HG03095 (cell line): ENCODE data around the gene AHNAK2.

ENCODE experiments used
- ATAC-seq: cut with Tn5 transposase; IDR thresholded peaks from one replicate; pipeline ENCODE4 v1.9.1; 2021; ENCODE audit warnings: moderate library complexity; ENCODE audit not compliant: unreplicated experiment

Gene AHNAK2

DNA sequence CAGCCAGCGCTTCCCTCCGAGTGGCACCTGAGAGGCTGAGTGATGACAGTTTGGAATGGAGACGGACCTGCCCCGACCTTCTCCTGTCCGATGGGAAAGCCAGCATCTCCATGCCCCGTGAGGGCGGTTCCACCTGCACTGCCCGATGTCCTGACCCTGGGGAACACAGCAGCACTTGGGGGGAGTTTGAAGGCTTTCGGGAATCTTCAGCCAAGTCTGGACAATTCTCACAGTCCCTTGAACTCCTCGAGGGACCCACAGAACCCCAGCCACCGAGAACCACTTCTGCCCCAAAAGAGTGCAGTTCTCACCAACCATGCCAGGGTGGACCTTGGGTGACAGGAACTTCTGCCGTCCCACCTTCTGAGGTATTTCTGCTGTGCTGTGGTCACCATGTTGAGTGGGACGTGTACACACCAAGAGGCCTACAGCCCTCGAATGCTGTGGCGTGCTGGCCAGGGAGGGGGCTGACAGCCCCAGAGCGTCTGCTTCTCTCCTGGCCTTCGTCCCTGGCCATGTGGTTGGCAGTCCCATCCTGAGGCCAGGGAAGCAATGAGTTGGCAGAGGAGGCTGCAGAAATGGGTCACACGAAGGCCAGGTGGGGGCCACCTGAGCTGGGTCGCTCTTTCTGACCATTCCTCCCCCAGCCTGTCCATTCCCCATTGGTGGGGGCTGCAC lies 8.5 kb upstream of the AHNAK2 start:
- no peak for ATAC-seq

DNA sequence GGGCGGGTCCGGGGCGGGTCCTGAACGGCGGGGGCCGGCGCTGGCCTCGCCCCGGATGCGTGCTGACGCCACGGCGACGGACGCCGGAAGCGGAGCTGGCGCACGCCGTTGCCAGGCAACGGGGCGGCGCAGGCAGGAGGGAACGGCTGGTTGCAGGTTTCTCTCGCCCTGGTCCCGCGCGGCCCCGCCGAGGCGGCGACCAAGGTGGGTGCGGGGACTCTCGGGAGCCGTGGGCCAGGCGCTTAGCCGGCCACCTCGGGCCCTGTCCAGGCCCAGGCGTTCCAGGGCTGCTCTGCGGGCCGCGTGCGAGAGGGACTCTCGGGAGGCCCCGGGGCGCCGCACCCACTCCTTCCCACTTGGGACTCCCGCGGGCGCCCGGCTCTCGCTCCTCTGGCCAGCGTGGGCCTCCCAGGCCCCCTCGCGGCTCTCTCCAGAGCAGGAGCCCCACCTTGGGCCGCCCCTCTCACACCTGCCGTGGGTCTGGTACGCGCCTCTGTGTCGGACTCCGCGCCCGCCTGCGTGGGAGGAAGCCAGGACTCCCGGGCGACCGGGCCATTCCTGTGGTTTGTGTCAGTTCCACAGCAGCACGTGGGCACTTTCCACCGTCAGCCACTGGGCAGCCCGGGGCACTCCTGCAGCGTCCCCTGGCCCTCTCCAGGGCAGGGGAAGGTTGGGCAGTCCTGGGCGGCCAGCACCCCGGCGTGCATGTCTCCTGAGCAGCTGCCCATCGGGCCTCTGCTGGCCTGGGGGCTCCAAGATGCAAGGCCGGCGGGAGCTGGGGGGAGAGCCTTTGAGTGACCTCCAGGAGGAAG lies 7.7 kb upstream of the AHNAK2 start, which contains the start of gene CLBA1:
TSS of gene CLBA1 (plus strand) at position 114 of the 812 bp plus-strand sequence. CDS start at position 758, 644 bp downstream.
- peak; percentile 92 for ATAC-seq

DNA sequence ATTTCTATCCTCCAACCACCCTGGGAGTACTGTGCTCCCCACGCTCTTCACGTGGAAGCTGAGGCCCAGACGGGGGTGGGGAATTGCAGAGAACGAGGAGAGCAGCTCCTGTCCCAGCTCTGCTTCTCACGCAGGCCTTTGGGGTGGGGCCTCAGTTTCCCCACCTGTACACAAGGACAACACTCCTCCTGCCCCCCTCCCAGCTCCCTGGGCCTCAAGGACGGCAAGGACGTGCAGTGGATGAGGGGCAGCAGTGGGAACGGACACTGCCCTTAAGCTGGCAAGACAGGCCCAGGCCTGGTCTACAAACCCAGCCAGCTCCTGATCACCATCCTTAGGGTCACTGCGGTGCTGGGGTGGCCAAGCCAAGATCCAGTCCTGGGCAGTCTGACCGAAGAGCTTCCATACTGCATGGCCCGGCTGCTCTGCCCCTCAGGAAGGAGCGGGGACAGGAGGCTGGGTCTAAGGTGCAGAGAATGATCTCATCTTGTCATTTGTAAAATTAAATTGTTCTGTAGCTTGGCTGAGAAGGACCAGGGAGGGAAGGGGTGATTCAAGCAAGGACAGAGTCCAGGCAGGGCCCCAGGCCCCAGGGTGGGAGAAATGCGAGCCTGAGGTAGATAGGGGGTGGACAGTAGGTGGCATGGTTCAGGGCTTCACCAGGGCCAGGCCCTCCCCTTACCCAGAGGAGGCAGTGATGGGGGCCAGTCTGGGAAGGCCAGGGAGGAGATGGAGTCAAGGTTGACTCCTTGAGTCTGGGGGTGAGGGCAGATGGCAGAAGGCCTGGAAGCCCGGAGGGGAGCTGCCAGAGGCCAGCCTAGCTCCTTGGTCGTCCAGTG lies 6.1 kb upstream of the AHNAK2 start:
- no peak for ATAC-seq

DNA sequence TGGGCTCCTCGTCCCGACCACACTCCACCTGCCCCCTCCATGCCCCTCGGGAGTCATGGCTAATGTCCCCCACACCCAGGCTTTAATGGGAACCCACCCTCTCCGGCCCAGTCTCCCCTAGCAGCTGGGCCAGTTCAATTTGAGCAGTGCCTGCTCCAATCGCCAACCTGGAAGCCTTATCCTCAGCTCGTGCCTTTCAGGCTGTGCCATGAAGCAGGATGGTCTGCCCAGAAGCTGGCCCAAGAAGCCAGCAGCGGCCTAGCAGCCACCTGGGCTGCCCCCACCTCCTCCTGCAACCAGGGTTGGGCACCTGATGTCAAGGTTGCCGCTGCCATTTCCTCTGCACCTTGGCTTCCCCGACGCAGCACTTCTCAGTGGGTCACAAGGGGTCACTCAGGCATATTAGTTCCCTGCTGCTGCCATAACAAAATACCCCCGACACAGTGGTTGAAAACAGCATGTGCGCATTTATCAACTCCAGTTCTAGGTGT lies 5.1 kb upstream of the AHNAK2 start:
- ATAC-seq = no peak

DNA sequence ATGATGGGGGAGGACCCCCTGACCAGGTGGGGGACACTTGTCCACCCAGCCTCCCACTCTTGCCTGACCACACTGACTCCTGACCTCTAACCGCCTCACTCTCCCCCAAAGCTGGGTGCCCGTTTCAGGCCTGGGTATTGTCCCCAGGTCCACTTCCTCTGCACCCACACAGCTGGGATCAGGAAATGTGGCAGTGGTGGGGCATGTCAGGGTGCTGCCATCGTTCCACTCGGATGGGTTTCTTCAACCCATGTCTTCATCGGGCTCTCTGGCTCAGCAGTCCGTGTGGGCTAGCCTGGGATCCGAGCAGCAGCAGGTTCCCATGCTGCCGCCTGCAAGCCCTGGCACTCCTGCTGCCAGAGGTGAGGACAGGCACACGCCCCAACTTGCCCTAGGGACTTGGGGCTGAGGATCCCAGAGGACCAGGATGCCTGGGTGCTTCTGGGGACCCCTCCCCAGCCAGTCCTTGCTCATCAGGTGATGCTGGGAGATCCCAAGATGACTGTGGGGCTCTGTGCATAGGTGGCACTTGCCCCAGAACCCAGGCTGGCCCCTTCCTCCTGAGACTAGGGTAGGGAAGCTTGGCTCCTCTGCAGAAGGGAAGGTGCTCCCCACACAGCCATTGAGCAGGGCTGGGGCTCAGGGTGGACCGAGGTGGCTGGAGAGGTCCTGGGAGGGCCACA lies 4.5 kb upstream of the AHNAK2 start:
- ATAC-seq = no peak

DNA sequence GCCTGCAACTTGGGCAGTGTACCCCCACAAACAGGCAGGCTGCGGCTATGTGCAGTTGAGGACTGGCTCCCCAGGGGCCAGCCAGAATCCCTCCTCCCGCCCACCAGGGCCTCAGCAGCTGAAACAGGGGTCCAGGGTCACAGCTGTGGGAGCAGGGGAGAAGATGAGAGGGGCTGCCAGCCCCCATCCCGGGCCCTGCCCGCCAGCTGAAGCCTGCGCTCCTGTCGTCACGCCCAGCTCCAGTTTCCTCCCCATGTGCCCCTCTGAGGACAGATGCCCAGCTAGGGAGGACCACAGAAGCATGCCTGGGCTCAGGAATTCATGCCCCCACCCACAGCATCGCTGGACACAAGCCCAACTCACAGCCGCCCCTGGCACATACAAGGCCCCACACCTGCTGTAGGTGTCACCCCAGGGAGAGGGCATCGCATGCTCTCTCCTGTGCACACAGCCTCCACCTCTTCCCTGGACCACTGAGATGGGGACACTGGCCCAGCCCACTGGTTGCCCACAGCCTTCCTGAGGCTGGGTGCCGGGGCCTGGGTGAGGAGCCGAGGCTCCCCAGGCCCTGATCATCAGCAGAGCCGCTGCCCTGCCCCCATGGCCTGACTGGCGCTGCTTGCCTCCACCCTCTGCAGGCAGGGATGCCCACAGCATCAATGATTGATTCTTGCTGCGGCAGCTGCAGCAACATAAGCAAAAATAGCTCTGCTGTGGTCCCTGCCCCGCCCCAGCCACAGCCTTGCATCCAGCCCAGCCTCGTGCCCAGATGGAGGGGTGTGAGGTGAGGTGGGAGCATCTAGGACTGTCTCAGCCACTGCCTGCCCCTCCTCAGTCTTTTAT lies 3.7 kb upstream of the AHNAK2 start:
- ATAC-seq = no peak

DNA sequence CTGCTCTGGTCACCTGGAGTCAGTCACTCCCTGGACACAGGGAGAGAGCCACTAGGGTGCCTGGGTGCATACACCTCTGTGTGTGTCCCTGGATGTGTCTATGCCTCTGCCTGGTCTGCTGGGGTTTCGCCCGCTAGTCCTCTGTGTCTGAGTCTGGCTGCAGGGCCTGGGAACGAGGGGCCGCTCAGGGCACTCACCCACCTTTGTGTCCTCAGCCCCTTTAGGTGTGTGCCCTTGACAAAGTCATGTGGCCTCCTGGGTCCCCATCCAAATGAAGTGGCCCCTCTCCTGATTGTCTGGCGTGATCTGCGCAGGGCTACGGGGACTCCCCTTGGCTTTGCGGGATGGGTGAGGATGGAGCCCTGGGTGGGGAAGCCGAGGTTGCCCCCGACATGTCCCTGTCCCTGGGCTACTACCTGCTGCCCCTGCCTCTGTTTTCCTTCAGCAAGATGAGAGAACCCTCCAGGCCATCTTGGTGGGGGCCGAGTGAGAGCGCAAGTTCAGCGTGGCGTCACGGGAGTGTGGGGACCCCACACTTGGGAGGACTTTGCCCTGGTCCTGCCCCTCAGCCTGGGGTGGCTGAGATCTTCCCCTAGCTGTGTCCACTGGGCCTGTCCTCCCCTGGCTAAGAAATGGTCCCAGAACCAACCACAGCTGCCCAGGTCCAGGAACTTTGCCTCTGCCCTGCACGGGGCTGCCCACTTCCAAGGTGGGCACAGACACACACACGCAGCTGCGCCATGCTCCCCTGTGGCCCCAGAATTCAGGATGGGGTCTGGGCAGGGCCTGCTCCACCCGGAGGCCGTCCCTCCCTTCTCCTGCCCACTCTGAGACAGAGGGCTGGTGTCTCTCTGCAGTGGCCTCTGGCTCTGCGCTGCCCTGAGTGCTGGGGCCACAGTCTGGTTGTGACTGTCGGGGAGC lies 2.7 kb upstream of the AHNAK2 start:
- no peak for ATAC-seq

DNA sequence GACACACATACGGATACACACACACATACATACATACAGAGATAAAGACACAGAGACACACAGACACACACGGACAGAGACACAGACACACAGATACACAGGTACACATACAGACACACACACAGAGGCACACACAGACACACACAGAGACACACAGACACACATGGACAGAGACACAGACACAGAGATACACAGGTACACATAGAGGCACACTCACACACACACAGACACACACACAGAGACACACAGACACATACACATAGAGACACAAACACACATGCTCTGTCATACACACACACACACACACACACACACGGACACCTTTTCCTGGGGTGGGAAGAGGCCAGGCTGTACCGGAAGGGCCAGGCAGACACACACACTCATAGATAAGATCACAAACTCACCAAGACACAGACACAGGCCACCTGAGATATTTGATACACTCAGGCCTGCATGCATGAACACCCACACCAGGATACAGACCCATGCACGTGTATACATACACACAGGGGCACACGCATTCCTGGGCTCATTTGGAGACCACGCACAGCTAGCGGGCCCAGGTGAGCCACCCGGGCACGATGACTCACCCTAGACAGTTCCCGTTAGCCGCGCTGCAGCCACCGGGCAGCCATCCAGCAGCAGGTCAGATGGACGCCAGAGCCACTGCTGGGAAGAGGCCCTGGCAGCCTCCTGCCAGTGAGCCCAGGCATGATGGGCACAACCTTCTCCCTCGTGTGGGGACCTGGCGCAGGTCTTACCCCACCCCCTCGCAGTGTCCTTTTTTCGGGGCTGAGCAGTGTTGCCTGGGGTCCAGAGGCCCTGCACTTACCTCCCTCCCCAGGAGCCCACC lies 1.8 kb upstream of the AHNAK2 start:
- ATAC-seq = no peak

DNA sequence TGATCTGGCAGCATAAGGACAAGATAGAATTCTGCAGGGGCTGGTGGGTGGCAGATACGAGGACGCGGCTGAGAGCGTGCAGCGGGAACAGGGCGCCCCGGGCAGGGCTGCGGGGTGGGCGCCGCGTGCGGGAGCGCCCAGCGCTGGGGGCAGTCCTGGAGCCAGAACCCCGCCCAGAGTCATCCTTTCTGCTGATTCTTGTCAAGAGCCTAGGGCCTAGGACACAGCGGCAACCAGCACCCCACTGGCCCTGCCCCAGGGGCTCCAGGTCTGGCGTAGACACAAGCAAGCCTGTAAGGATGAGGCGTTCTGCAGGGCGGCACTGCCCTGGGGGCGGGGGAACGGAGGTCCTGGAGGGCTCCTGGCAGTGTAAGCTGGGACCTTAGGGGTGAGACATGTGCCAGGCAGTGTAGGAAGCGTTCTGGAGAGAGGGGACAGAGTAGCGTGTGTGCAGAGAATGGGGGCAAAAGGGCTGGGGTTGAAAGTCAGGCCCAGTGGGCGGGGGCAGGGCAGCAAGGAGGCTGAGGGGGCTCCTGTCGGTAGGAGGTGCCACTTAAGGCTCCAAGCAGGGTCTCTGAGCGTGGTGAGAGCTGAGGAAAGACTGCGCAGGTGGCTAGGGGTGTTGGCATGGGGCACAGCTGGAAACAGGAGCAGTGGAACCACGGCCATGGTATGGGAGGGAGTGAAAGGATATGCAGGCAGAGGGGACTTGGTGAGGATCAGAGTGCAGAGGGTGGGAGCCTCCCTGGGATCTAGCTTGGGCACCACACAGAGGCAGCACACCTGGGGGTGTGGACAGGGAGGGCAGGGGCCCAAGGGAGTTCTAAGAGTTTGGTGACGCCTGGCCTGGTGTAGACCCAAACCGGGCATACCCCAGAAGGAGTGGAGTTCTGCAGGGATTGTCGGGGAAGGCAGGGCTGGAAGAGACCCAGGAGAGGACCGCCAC lies 845 bp upstream of the AHNAK2 start:
- ATAC-seq = no peak

DNA sequence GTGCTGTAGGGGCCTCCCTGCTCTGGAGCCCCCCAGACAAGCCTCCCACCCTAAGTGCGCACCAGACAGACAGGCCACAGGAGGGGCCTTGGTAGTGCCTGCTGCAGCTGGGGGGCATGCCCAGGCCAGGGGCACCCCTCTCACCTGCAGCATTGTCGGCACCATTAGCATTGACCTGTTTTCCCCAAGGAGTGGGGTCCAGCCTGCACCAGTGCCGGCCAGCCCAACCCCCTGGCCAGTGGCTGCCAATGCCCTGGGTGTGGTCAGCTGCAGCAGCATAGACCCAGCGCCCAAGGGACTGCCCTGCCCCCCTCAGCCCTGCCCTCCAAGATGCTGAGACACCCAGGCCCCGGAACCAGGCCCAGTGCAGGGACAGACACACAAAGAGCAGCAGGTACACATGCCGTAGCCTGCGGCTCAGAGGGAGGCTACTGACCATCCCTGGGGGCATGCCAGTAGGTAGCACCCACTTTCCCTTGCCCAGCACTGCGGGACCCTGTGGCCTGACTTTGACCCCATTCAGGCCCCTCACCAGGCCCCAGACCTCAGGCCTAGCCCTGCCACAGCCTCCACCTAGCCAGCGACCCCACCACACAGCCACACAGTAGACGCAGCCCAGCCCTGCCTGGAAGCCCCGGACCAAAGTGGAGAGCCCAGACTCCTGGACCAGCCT lies 1.0 kb downstream of the AHNAK2 start:
- ATAC-seq = no peak

DNA sequence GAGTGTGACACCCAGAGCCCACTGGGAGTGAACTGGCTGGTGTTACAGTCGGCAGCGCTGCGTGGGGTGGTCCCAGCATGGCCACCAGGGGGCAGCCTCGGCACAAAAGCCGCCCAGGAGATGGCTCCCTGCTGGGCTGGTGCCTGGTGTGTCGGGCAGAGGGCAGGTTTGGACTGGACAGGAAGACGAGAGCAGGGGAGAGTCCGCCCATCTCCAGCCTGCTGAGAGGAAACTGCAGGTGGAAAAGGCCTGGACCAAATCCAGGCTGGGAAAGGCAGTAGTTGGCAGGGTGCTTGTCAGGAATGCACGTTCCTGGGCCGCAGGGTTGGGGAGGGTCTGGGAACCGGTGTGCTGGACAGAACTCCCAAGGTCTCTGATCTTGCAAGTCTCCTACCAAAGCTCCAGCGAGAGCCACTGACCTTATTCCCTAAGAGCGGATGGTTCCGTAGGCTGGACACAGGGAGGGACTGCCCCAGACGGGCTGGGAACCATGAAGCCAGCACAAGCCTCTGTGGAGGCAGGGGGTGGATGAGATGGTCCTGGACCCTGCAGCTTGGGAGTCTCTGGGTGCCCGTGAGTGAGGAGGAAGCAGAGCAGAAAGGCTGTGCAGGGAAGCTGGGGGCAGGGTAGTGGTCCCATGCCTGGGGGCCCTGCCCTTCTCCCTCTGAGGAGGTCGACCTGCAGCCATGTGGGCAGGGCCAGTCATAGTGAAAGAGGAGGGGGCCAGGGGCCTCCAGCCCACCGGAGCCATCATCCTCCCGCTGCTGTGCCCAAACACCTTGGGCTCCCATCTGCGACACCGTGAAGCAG lies 1.8 kb downstream of the AHNAK2 start:
- no peak for ATAC-seq

DNA sequence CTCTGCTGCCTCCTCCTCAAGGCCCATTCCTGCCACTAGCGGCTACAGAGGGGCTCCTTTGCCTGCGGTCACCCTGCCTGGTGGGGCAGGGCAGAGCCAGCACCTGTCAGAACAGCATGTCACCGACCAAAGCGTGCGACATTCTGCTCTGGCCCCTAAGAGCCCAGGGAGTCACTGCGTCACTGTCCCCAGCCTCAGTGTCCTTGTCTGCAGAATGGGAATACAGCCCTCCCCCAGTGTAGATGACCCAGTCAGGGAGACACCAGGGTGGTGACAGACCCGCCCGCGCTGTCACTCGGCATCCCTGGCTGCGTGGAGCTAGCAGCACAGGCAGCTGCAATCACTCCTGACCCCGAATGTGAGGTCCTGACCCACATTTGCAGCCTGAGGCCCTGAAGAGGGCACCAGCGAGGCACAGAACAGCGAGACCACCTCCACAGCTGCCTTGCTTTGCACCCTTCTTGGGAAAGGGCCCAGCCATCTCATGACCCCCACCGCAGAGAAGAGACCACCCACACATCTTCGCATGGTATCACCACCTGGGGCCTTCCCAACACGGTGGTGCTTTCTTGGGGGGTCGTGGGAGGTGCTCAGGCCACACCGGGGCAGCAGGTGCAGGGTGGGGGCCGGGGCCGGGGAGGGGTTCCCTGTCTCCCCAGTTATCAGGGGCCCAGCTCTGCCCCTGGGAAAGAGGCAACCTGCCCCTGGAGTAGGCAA lies 2.5 kb downstream of the AHNAK2 start:
- ATAC-seq = no peak

DNA sequence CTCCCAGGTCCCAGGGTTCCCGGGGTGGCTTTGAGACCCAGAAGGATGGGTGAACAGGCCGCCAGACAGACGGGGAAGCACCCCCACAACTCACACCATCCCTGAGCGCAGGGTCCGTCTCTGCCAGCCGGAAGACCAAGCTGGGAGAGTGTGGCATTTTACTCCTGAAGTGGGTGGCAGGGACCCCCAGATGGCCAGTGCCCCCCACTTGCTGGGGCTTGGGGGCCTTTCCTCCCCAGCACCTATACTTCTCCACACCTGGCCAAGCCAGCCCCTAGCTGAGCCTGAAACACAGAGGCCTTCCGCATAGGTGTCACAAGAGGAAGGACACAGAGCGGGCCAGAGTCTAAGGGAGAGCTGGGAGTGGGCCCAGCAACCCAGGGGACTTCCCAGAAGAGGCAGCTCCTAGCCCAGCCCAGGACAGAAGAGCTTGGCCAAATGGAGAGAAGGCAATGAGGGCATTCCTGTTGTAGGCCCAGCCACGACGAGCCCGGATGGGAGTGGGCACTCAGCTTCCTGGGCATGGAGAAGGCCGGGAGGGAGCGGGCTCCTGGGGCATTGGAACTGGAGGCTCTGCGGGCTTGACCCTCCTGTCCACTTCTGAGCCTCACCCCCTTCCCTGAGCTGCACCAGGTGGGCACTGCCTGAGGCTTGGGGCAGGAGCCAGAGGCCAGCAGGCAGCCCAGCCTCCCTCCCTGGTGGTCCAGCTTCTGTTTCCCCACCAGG lies 3.3 kb downstream of the AHNAK2 start:
- ATAC-seq = no peak

DNA sequence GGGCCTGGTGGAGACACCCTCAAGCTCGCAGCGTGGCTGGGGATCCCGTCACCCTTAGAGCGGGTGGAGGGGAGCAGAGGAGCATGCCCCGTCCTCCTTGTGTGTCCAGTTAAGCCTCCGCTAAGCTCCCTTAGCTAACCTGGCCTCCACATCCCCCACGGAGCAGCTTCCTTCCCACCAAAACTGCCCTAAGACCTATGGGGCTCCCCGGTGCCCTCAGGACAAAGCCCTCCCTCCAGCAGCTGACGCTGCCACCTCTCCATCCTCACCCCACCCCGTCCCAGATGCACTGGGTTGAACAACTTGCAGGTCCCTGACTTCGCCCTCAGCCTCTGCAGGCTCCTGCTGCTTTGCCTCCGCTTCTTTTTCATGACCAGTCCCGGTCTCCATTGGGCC lies 4.0 kb downstream of the AHNAK2 start:
- ATAC-seq = no peak
